ENCODE measurements around the gene FOXP3. TPM values are rescaled to one million over a fixed set of nuclear protein-coding genes. Genes with fewer than 3 reads are reported as not detected.

Gene FOXP3
- total and polyA plus RNA-seq, 2 of the 8 experiments (the other 6 are each of a cell fraction or from before 2014, with no cell fraction given), result 0.37 to 0.54 TPM

- Histone ChIP-seq H3K14ac (ENCODE audit: insufficient read length) (no peak overlapping the region), H3K4me2 (ENCODE audit: insufficient read depth in 1 of 2, low read depth in 2 of 2, low read length in 2 of 2) (no peak overlapping the region), H2BK5ac (ENCODE audit: low read depth, low read length) (no peak overlapping the region), H3K9me3 (ENCODE audit: insufficient read depth in 2 of 2, low read depth in 1 of 2, low read length in 1 of 2) (no peaks in the 10 kb centered on the region), H3K4me3 (ENCODE audit: extremely low read depth in 1 of 4, insufficient read depth in 2 of 4, low read depth in 3 of 4, low read length in 4 of 4) (no peak overlapping the region), H2BK20ac (ENCODE audit: low read length) (no peak overlapping the region), H3K27me3 (replicated peaks in 1 of 4; ENCODE audit: control insufficient read depth in 3 of 4, extremely low read depth in 1 of 4, insufficient read depth in 3 of 4, low read length in 3 of 4) (no peaks in the 10 kb centered on the region), H2AK5ac (ENCODE audit: low read depth, low read length) (no peak overlapping the region), H2BK12ac (ENCODE audit: low read depth, low read length) (no peak overlapping the region), H3K9ac (replicated peaks in 1 of 4; ENCODE audit: extremely low read depth in 1 of 4, low read depth in 3 of 4, low read length in 3 of 4) (no peak overlapping the region), H2BK15ac (ENCODE audit: low read length) (no peak overlapping the region), H3K4me1 (replicated peaks in 1 of 4; ENCODE audit: control insufficient read depth in 3 of 4, insufficient read depth in 4 of 4, low read length in 3 of 4) (peaks cover 0 to 11% (median 5%) of the 10 kb centered on the region in 4 experiments; a peak in 5 of 7 replicates), H4K5ac (ENCODE audit: insufficient read length, low read depth, low read length) (no peak overlapping the region), H3K18ac (ENCODE audit: extremely low read depth, low read length) (no peak overlapping the region), H3K56ac (replicated peaks; ENCODE audit: insufficient read length, low read depth, low read length) (no peak overlapping the region), H3K79me1 (ENCODE audit: low read depth, low read length) (no peaks in the 10 kb centered on the region), H3K36me3 (ENCODE audit: control insufficient read depth in 2 of 4, insufficient read depth in 4 of 4, low read length in 3 of 4) (no peaks in the 10 kb centered on the region), H4K8ac (ENCODE audit: extremely low read depth, insufficient read depth, low read length) (no peak overlapping the region), H4K20me1 (replicated peaks in 1 of 2; ENCODE audit: control insufficient read depth in 1 of 2, insufficient read depth in 2 of 2, low read length in 2 of 2) (no peaks in the 10 kb centered on the region), H3K4ac (replicated peaks; ENCODE audit: insufficient read length, low read depth, low read length) (no peak overlapping the region), H2AFZ (ENCODE audit: low read length) (no peak overlapping the region), H3K27ac (ENCODE audit: low read depth, low read length) (no peak overlapping the region), H4K91ac (replicated peaks; ENCODE audit: insufficient read length, low read length) (no peak overlapping the region), H3K23me2 (ENCODE audit: low read depth, low read length) (peaks cover 5% of the 10 kb centered on the region; the same call in 1 of the 2 replicates), H2BK120ac (replicated peaks; ENCODE audit: low read depth, low read length) (no peak overlapping the region), H3K23ac (ENCODE audit: insufficient read length) (no peak overlapping the region), H3K79me2 (ENCODE audit: control insufficient read depth in 1 of 2, insufficient read depth in 2 of 2, low read length in 2 of 2) (no peaks in the 10 kb centered on the region)
- 85% methylated on average over 1 of the region's 2 CpGs; no CpG with 5 or more reads in 1 of the 2 experiments for WGBS, 2 experiments (ENCODE audit: extremely low coverage in 1 of 2, insufficient coverage in 1 of 2, insufficient read length in 1 of 2, insufficient replicate concordance in 2 of 2, low coverage in 1 of 2, low lambda C conversion rate in 2 of 2, missing lambda C conversion rate in 1 of 2)
- POLR2A ChIA-PET (ENCODE audit: partially characterized antibody), result interaction anchor here (0.6 kb wide), 1 partner anchor 216 kb away, joined by 3 read pairs; no protein-coding TSS in a partner anchor
- TF ChIP-seq, protein P1, sequence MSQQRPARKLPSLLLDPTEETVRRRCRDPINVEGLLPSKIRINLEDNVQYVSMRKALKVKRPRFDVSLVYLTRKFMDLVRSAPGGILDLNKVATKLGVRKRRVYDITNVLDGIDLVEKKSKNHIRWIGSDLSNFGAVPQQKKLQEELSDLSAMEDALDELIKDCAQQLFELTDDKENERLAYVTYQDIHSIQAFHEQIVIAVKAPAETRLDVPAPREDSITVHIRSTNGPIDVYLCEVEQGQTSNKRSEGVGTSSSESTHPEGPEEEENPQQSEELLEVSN (IDR thresholded peaks at IDR 0.05), result no peak
- no peak for TF ChIP-seq SUZ12 (IDR thresholded peaks at IDR 0.05; ENCODE audit: low read length)
- no peak for TF ChIP-seq CTBP2 (IDR thresholded peaks at IDR 0.05; ENCODE audit: borderline replicate concordance, insufficient read depth, insufficient read length, low read length)
- no peak for TF ChIP-seq JUN (IDR thresholded peaks at IDR 0.05; ENCODE audit: low read depth, low read length)
- TF ChIP-seq CBX5 (IDR thresholded peaks at IDR 0.05; ENCODE audit: low read depth, low read length), result no peak
- TF ChIP-seq YY1 (IDR thresholded peaks at IDR 0.05; ENCODE audit: low read depth, low read length), result no peak
- TF ChIP-seq CBX8 (IDR thresholded peaks at IDR 0.05; ENCODE audit: borderline replicate concordance, low read depth, low read length), result no peak
- no peak for TF ChIP-seq SIN3A (conservative IDR thresholded peaks at IDR 0.05 in 1 of 2, IDR thresholded peaks at IDR 0.05 in 1 of 2; ENCODE audit: low read depth in 1 of 2, low read length in 2 of 2)
- TF ChIP-seq SP1 (IDR thresholded peaks at IDR 0.05; ENCODE audit: low read depth, low read length), result no peak
- no peak for TF ChIP-seq SIRT6 (IDR thresholded peaks at IDR 0.05; ENCODE audit: low read length)
- TF ChIP-seq EZH2 (IDR thresholded peaks at IDR 0.05; ENCODE audit: low read depth, low read length, severe bottlenecking), result no peak
- DNase-seq (ENCODE audit: low read depth in 1 of 2, low spot score in 2 of 2) (no peak), FAIRE-seq (no peak)
- CTCF ChIA-PET (ENCODE audit: partially characterized antibody), result no interaction called here
Observed at GRCh38 chrX:49202022-49202421, 62.5 kb downstream of the FOXP3 start.

Measured in H1 (cell line).